MM.1S (cell line): ENCODE measurements around the gene IMMP2L.

Experiments used
- CTCF ChIP-seq: fragments of 300-600 bp; sonication (generic); IDR thresholded peaks from 2 replicates; pipeline ENCODE4 v1.5.1; 2016; ENCODE audit warnings: antibody characterized with exemption, low read length, mixed read lengths
- EZH2 ChIP-seq: fragments of 300-600 bp; sonication (generic); optimal IDR thresholded peaks from 2 replicates; pipeline ENCODE3; 2017; ENCODE audit warnings: low read depth, mild to moderate bottlenecking, antibody characterized with exemption, low read length, mixed read lengths

- no peak for TF ChIP-seq CTCF
- no peak for TF ChIP-seq EZH2
Observed at GRCh38 chr7:111521660-111522059, 40.6 kb downstream of the IMMP2L start.
